ENCODE results near the gene GIT1.

- TF ChIP-seq, protein P1, sequence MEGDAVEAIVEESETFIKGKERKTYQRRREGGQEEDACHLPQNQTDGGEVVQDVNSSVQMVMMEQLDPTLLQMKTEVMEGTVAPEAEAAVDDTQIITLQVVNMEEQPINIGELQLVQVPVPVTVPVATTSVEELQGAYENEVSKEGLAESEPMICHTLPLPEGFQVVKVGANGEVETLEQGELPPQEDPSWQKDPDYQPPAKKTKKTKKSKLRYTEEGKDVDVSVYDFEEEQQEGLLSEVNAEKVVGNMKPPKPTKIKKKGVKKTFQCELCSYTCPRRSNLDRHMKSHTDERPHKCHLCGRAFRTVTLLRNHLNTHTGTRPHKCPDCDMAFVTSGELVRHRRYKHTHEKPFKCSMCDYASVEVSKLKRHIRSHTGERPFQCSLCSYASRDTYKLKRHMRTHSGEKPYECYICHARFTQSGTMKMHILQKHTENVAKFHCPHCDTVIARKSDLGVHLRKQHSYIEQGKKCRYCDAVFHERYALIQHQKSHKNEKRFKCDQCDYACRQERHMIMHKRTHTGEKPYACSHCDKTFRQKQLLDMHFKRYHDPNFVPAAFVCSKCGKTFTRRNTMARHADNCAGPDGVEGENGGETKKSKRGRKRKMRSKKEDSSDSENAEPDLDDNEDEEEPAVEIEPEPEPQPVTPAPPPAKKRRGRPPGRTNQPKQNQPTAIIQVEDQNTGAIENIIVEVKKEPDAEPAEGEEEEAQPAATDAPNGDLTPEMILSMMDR (IDR thresholded peaks at IDR 0.05): no peak
- no peak for TF ChIP-seq POLR2A (IDR thresholded peaks at IDR 0.05)
Observed at GRCh38 chr17:29573558-29573869, 15.9 kb downstream of the GIT1 start.

Measured in adrenal gland (tissue), 5 donors.